IMR-90 (cell line): ENCODE results near the gene CPLX1. TPM values are rescaled to one million over a fixed set of nuclear protein-coding genes. Genes with fewer than 3 reads are reported as not detected.

Experiments used
- ATAC-seq: fragments of 200-7000 bp; cut with Tn5 transposase; 2 replicates; pipeline ENCODE4 v1.9.1; 2020; ENCODE audit warnings: low read depth, mild to moderate bottlenecking, moderate library complexity
- BruUV-seq: library from RNA; stranded (reverse); fragments of 400-500 nt; replicated peaks from 2 replicates; lab custom pipeline; 2021; lab: Mats Ljungman, UMichigan
- CTCF ChIA-PET: fragments of 300-600 bp; formaldehyde crosslinking; extraction: SDS; loops from one replicate; lab custom pipeline; 2021; ENCODE audit warnings: antibody characterized with exemption; lab: Yijun Ruan, JAX
- POLR2A ChIA-PET: fragments of 300-600 bp; sonication (Branson Sonifier 250); formaldehyde crosslinking; loops from one replicate; lab custom pipeline; 2022; ENCODE audit warnings: antibody characterized with exemption; ENCODE audit not compliant: unreplicated experiment; lab: Charles Lee
- DNase-seq: peaks from one replicate; pipeline ENCODE4 v3.0.0; 2013
- H2AFZ ChIP-seq: replicated peaks from 2 replicates; pipeline ENCODE3; 2013; ENCODE audit warnings: low read length, mild to moderate bottlenecking; ENCODE audit not compliant: poor library complexity
- H2AK5ac ChIP-seq: 2 replicates; pipeline ENCODE4 v1.6.1; 2013; ENCODE audit warnings: low read depth, low read length, inconsistent platforms
- H2AK9ac ChIP-seq: replicated peaks from 2 replicates; pipeline ENCODE3; 2013; ENCODE audit warnings: mild to moderate bottlenecking, low read depth, low read length, moderate library complexity; ENCODE audit not compliant: poor library complexity
- H2BK120ac ChIP-seq: 2 replicates; pipeline ENCODE4 v1.6.1; 2013; ENCODE audit warnings: low read depth, low read length, inconsistent platforms
- H2BK15ac ChIP-seq: 3 replicates; pipeline ENCODE4 v1.6.1; 2013; ENCODE audit warnings: low read depth, low read length, inconsistent platforms
- H2BK20ac ChIP-seq: 2 replicates; pipeline ENCODE4 v1.6.1; 2013; ENCODE audit warnings: low read depth, mild to moderate bottlenecking, inconsistent platforms, low read length, moderate library complexity
- H2BK5ac ChIP-seq: 2 replicates; pipeline ENCODE4 v1.6.1; 2013; ENCODE audit warnings: mild to moderate bottlenecking, low read depth, low read length, inconsistent platforms; ENCODE audit not compliant: poor library complexity, severe bottlenecking
- H3K14ac ChIP-seq: replicated peaks from 2 replicates; pipeline ENCODE4 v1.6.1; 2013; ENCODE audit warnings: low read depth, low read length, inconsistent platforms
- H3K18ac ChIP-seq: 2 replicates; pipeline ENCODE4 v1.6.1; 2013; ENCODE audit warnings: low read depth, low read length, control low read depth
- H3K23ac ChIP-seq: 2 replicates; pipeline ENCODE4 v1.6.1; 2013; ENCODE audit warnings: low read depth, low read length, inconsistent platforms
- H3K27ac ChIP-seq: 2 replicates; pipeline ENCODE4 v1.5.1; 2013; ENCODE audit warnings: mild to moderate bottlenecking, control low read depth, low read length; ENCODE audit not compliant: insufficient read depth
- H3K27me3 ChIP-seq: 2 replicates; pipeline ENCODE4 v1.6.1; 2013; ENCODE audit warnings: low read length; ENCODE audit not compliant: control insufficient read depth, insufficient read depth
- H3K36me3 ChIP-seq: 2 replicates; pipeline ENCODE4 v1.6.1; 2013; ENCODE audit warnings: low read length, mixed read lengths; ENCODE audit not compliant: control insufficient read depth, insufficient read depth
- H3K4ac ChIP-seq: 2 replicates; pipeline ENCODE4 v1.6.1; 2013; ENCODE audit warnings: low read depth, low read length, inconsistent platforms
- H3K4me1 ChIP-seq: 2 replicates; pipeline ENCODE4 v1.6.1; 2013; ENCODE audit warnings: low read length, mixed read lengths; ENCODE audit not compliant: control insufficient read depth, insufficient read depth
- H3K4me2 ChIP-seq: 2 replicates; pipeline ENCODE4 v1.6.1; 2013; ENCODE audit warnings: low read depth, mild to moderate bottlenecking, control low read depth, low read length, moderate library complexity
- H3K4me3 ChIP-seq: 2 replicates; pipeline ENCODE4 v1.5.1; 2013; ENCODE audit warnings: low read depth, mild to moderate bottlenecking, control low read depth, low read length, moderate library complexity; ENCODE audit not compliant: insufficient read depth
- H3K56ac ChIP-seq: 2 replicates; pipeline ENCODE4 v1.6.1; 2013; ENCODE audit warnings: low read length, inconsistent platforms; ENCODE audit not compliant: insufficient read depth; ENCODE audit errors: extremely low read depth
- H3K79me1 ChIP-seq, 2 experiments: 2 replicates each; pipeline ENCODE4 v1.6.1; 2013; ENCODE audit warnings: low read length in 2 of 2, inconsistent platforms in 1 of 2, low read depth in 1 of 2
- H3K9ac ChIP-seq: 2 replicates; pipeline ENCODE4 v1.6.1; 2013; ENCODE audit warnings: low read depth, low read length, control low read depth
- H3K9me1 ChIP-seq: 2 replicates; pipeline ENCODE4 v1.6.1; 2013; ENCODE audit warnings: low read length, inconsistent platforms; ENCODE audit not compliant: insufficient read depth
- H3K9me3 ChIP-seq: 2 replicates; pipeline ENCODE4 v1.6.1; 2013; ENCODE audit warnings: low read length; ENCODE audit not compliant: control insufficient read depth, insufficient read depth
- H4K20me1 ChIP-seq: 2 replicates; pipeline ENCODE4 v1.6.1; 2013; ENCODE audit warnings: low read length, inconsistent platforms; ENCODE audit not compliant: insufficient read depth
- H4K5ac ChIP-seq: 2 replicates; pipeline ENCODE4 v1.6.1; 2013; ENCODE audit warnings: mild to moderate bottlenecking, low read depth, low read length, control low read depth
- H4K8ac ChIP-seq, 2 experiments: 2 replicates each; pipeline ENCODE4 v1.6.1; 2013; ENCODE audit warnings: low read depth in 2 of 2, low read length in 2 of 2, control low read depth in 1 of 2, inconsistent platforms in 1 of 2
- H4K91ac ChIP-seq: 2 replicates; pipeline ENCODE4 v1.6.1; 2013; ENCODE audit warnings: low read depth, low read length, inconsistent platforms; ENCODE audit not compliant: insufficient read depth
- BHLHE40 ChIP-seq: fragments of 150-350 bp; IDR thresholded peaks from 2 replicates; pipeline ENCODE4 v1.6.1; 2016; ENCODE audit warnings: mild to moderate bottlenecking, low read depth, low read length
- CEBPB ChIP-seq: IDR thresholded peaks from 2 replicates; pipeline ENCODE4 v1.6.1; 2012; ENCODE audit warnings: low read depth, low read length, improper control_type of control experiment
- CHD1 ChIP-seq: IDR thresholded peaks from 2 replicates; pipeline ENCODE4 v1.6.1; 2012; ENCODE audit warnings: low read depth, low read length, improper control_type of control experiment
- CTCF ChIP-seq: conservative IDR thresholded peaks from 2 replicates; pipeline ENCODE4 v1.5.1; 2012; ENCODE audit warnings: mild to moderate bottlenecking, low read depth, low read length, improper control_type of control experiment
- ELK1 ChIP-seq: fragments of 150-350 bp; IDR thresholded peaks from 2 replicates; pipeline ENCODE4 v1.6.1; 2016; ENCODE audit warnings: low read depth, mild to moderate bottlenecking, low read length, moderate library complexity, borderline replicate concordance
- FOS ChIP-seq: fragments of 150-350 bp; IDR thresholded peaks from 2 replicates; pipeline ENCODE4 v1.6.1; 2016; ENCODE audit warnings: low read depth, low read length
- MAFK ChIP-seq: IDR thresholded peaks from 2 replicates; pipeline ENCODE4 v1.6.1; 2012; ENCODE audit warnings: low read depth, low read length, improper control_type of control experiment
- MAZ ChIP-seq: IDR thresholded peaks from 2 replicates; pipeline ENCODE4 v1.6.1; 2012; ENCODE audit warnings: low read depth, mild to moderate bottlenecking, low read length, improper control_type of control experiment, moderate library complexity, borderline replicate concordance
- MXI1 ChIP-seq: IDR thresholded peaks from 2 replicates; pipeline ENCODE4 v1.6.1; 2012; ENCODE audit warnings: low read depth, mild to moderate bottlenecking, low read length, moderate library complexity, borderline replicate concordance
- NFE2L2 ChIP-seq: fragments of 150-350 bp; IDR thresholded peaks from 2 replicates; pipeline ENCODE4 v1.6.1; 2016; ENCODE audit warnings: low read depth, mild to moderate bottlenecking, low read length
- POLR2A ChIP-seq: IDR thresholded peaks from 2 replicates; pipeline ENCODE4 v1.6.1; 2012; ENCODE audit warnings: mild to moderate bottlenecking, low read depth, low read length
- RAD21 ChIP-seq: IDR thresholded peaks from 2 replicates; pipeline ENCODE4 v1.6.1; 2012; ENCODE audit warnings: low read length, improper control_type of control experiment
- RCOR1 ChIP-seq: IDR thresholded peaks from 2 replicates; pipeline ENCODE4 v1.6.1; 2012; ENCODE audit warnings: mild to moderate bottlenecking, low read length, improper control_type of control experiment; ENCODE audit not compliant: insufficient replicate concordance
- RFX5 ChIP-seq: IDR thresholded peaks from 2 replicates; pipeline ENCODE4 v1.8.0; 2012; ENCODE audit warnings: low read depth, mild to moderate bottlenecking, low read length, moderate library complexity
- SMC3 ChIP-seq: fragments of 150-350 bp; IDR thresholded peaks from 2 replicates; pipeline ENCODE4 v1.6.1; 2016; ENCODE audit warnings: low read depth, mild to moderate bottlenecking, antibody characterized with exemption, low read length, moderate library complexity
- USF2 ChIP-seq: fragments of 150-350 bp; IDR thresholded peaks from 2 replicates; pipeline ENCODE4 v1.6.1; 2017; ENCODE audit warnings: mild to moderate bottlenecking, antibody characterized with exemption, low read length, low read depth
- WGBS, 2 experiments: methylation state at CpG; one replicate each; pipeline versions ENCODE4 v1.1.5 to v1.1.7; 2013; ENCODE audit warnings: missing lambda C conversion rate in 2 of 2; ENCODE audit not compliant: insufficient read length in 1 of 2; ENCODE audit errors: extremely low coverage in 2 of 2; 5-methylcytosine and 5-hydroxymethylcytosine counted together
- dilution Hi-C: fragments of 300-500 bp; cut with HindIII; formaldehyde crosslinking; loops from one replicate; pipeline ENCODE4 v1.14.3; 2018; ENCODE audit warnings: low sequenced_read_pairs; ENCODE audit not compliant: unreplicated experiment
- in situ Hi-C: fragments of 300-500 bp; cut with MboI; formaldehyde crosslinking; loops from 3 replicates; pipeline ENCODE4 v1.14.3; 2019; ENCODE audit warnings: low sequenced_read_pairs, inconsistent platforms, mixed read lengths
- intact Hi-C: fragments of 100-400 bp; cut with micrococcal nuclease; formaldehyde crosslinking; loops from 2 replicates; pipeline ENCODE4 v1.10.0; 2022
- polyA plus RNA-seq, 3 experiments: library from polyadenylated mRNA; depleted of rRNA; stranded (reverse); fragments of >200 nt; gene quantifications; 2 replicates each; pipeline ENCODE4 v1.2.3, GENCODE V29; 2012; ENCODE audit warnings: low replicate concordance in 1 of 3
- total RNA-seq: library from RNA; depleted of rRNA; stranded (reverse); fragments of >200 nt; gene quantifications from 2 replicates; pipeline ENCODE4 v1.2.3, GENCODE V29; 2012

Gene CPLX1
- total and polyA plus RNA-seq, 2 of the 4 experiments (the other 2 are of a cell fraction) = 0.05 TPM; not detected in 1

- H4K8ac ChIP-seq = no peak overlapping the region
- H3K9me3 ChIP-seq = no peaks in the 10 kb centered on the region
- intact Hi-C loops (no loop called here), in situ Hi-C loops (no loop called here), dilution Hi-C loops (no loop called here)
- H2BK5ac ChIP-seq = no peak overlapping the region
- peaks cover 41% of the 10 kb centered on the region for H4K20me1 ChIP-seq
- H3K56ac ChIP-seq = no peak overlapping the region
- no peak overlapping the region for H3K4me3 ChIP-seq
- no peak overlapping the region for H3K27ac ChIP-seq
- H4K91ac ChIP-seq = no peak overlapping the region
- H2BK20ac ChIP-seq = no peak overlapping the region
- H2BK15ac ChIP-seq = no peak overlapping the region
- peaks cover 12% of the 10 kb centered on the region for H3K4me1 ChIP-seq
- no TSS peak for BruUV-seq
- H4K5ac ChIP-seq = no peak overlapping the region
- H3K27me3 ChIP-seq = no peaks in the 10 kb centered on the region
- H3K9me1 ChIP-seq = peaks cover 6% of the 10 kb centered on the region; the same call in 1 of the 2 replicates
- H3K23ac ChIP-seq = no peak overlapping the region
- no peak overlapping the region for H3K18ac ChIP-seq
- 72% methylated on average over 11 of the region's 26 CpGs; no CpG with 5 or more reads in 1 of the 2 experiments for WGBS, 2 experiments
- H2AFZ ChIP-seq = no peak overlapping the region
- peaks cover 32% of the 10 kb centered on the region for H3K36me3 ChIP-seq
- H2BK120ac ChIP-seq = no peak overlapping the region
- H3K4me2 ChIP-seq = no peak overlapping the region
- peak overlapping the region; percentile 72 for H2AK9ac ChIP-seq
- H3K14ac ChIP-seq = no peak overlapping the region
- H3K9ac ChIP-seq = no peak overlapping the region
- ChIA-PET CTCF (interaction anchor here (1.1 kb wide), 1 partner anchor 32 kb away, joined by 5 read pairs; no protein-coding TSS in a partner anchor), POLR2A (no interaction called here)
- no peak for TF ChIP-seq USF2
- no peak for TF ChIP-seq MXI1
- TF ChIP-seq RCOR1 = no peak
- TF ChIP-seq BHLHE40 = no peak
- TF ChIP-seq RAD21 = peak; percentile 77
- no peak for TF ChIP-seq RFX5
- peak; percentile 73 for TF ChIP-seq CTCF
- TF ChIP-seq CHD1 = no peak
- 0 out of 2 replicates have a peak, but pooled peaks have one; percentile 14 for TF ChIP-seq MAZ
- no peak for TF ChIP-seq MAFK
- peak; percentile 60; the same call in 1 of the 2 replicates for TF ChIP-seq SMC3
- no peak for TF ChIP-seq CEBPB
- no peak for TF ChIP-seq NFE2L2
- no peak for TF ChIP-seq FOS
- no peak for TF ChIP-seq ELK1
- no peak for TF ChIP-seq POLR2A
- ATAC-seq (peak; percentile 62), DNase-seq (peak; percentile 42)
- no peak overlapping the region for H2AK5ac ChIP-seq
- peaks cover 10 to 40% of the 10 kb centered on the region in 2 experiments for H3K79me1 ChIP-seq
- H3K4ac ChIP-seq = no peak overlapping the region
Observed at GRCh38 chr4:742742-743311, 83.1 kb downstream of the CPLX1 start.
